HEK293 (cell line): Measurements from ENCODE around the gene TRAT1.

Source experiments
- BCL11A ChIP-seq: fragments of 450-650 bp; formaldehyde crosslinking; IDR thresholded peaks from 2 replicates; pipeline ENCODE4 v1.5.1; 2016; ENCODE audit warnings: low read depth, missing biosample characterization, missing genetic modification characterization
- CTCF ChIP-seq: fragments of 450-650 bp; formaldehyde crosslinking; IDR thresholded peaks from 2 replicates; pipeline ENCODE4 v1.5.1; 2016; ENCODE audit warnings: missing biosample characterization, missing genetic modification characterization
- KLF1 ChIP-seq: fragments of 450-650 bp; formaldehyde crosslinking; IDR thresholded peaks from 2 replicates; pipeline ENCODE4 v1.5.1; 2016; ENCODE audit warnings: missing biosample characterization, missing genetic modification characterization
- ZNF138 ChIP-seq: fragments of 450-650 bp; formaldehyde crosslinking; IDR thresholded peaks from 2 replicates; pipeline ENCODE4 v1.5.1; 2016; ENCODE audit warnings: missing biosample characterization, missing genetic modification characterization, borderline replicate concordance
- ZNF239 ChIP-seq: fragments of 450-650 bp; formaldehyde crosslinking; IDR thresholded peaks from 2 replicates; pipeline ENCODE4 v1.5.1; 2016; ENCODE audit warnings: missing biosample characterization, missing genetic modification characterization
- ZNF558 ChIP-seq: fragments of 450-650 bp; formaldehyde crosslinking; IDR thresholded peaks from 2 replicates; pipeline ENCODE4 v1.5.1; 2016; ENCODE audit warnings: missing biosample characterization, missing genetic modification characterization
- ZNF600 ChIP-seq: fragments of 450-650 bp; formaldehyde crosslinking; IDR thresholded peaks from 2 replicates; pipeline ENCODE4 v1.5.1; 2016; ENCODE audit warnings: missing biosample characterization, missing genetic modification characterization

DNA sequence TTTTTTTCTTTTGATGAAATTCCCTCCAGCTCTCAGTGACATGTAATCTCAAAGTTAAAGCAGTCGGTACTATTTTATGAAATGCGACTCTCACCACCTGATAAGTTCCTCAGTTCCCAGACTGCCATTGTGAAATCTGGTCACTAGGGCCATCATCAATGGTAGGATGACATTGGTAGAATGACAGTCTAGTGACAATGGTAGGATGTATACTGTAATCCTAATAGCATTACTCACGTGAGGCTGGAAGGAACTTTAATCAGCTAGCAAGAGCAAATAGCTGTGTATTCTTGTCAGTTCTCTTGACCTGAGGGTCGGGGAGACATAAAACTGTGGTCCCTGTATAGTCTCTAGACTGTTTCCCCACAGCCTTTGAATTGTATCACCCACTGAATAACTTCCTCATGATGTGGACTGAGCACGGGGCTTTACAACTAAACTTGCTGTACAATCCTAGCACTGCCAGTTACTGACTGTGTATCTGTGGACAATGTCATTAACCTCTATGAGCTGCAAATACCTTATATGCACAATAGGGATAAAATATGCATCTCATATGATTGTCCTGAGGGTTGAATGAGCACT, 23.2 kb downstream of the TRAT1 start:
- TF ChIP-seq CTCF (tag by site-specific recombination) (no peak), ZNF239 (tag by site-specific recombination) (no peak), KLF1 (no peak), ZNF138 (tag by site-specific recombination) (no peak), ZNF600 (tag by site-specific recombination) (no peak), BCL11A (tag by site-specific recombination) (no peak), ZNF558 (tag by site-specific recombination) (no peak)
